SK-N-MC (cell line): ENCODE data around the gene VPS41.

Experiments used
- EZH2 ChIP-seq: fragments of 200-600 bp; sonication (generic); IDR thresholded peaks from one replicate; pipeline ENCODE4 v1.6.1; 2017; ENCODE audit warnings: antibody characterized with exemption
- POLR2AphosphoS5 ChIP-seq: IDR thresholded peaks from 2 replicates; pipeline ENCODE4 v1.6.1; 2012; ENCODE audit warnings: mild to moderate bottlenecking, low read depth, low read length, borderline replicate concordance

DNA sequence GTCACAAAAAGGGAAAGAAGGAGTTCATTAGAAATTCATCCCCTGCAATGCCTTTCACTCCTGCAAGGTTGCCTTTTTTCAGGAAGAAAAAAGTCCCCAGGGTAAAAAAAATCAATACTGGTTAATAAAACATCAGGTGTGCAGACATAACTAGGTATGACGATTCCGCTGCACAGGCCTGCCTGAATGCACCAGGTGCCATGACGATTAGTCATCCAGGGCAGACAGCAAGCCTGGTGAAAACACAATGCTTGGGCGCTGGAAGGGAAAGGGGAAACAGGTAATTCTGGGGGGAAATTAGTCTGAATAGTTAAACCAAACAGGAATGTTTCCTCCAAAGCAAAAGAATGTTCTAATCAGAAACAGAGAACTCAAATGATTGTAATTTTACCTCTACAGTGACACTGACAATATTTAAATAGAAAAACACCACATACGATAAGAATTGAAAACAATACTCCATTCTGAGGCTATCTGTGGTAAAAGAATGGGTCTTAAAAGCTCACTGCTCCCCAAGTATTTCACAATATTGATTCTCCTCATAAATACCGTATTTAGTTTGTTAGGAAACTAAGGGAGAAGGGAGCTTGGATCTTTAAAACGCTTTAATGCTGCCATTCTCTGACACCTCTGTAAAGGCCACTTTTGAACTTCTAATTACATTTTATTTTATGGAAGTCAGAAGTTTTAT lies 45.2 kb downstream of the VPS41 start:
- TF ChIP-seq EZH2 (no peak), POLR2AphosphoS5 (no peak)
